ENCODE data around the gene RAB19.

Gene RAB19

DNA sequence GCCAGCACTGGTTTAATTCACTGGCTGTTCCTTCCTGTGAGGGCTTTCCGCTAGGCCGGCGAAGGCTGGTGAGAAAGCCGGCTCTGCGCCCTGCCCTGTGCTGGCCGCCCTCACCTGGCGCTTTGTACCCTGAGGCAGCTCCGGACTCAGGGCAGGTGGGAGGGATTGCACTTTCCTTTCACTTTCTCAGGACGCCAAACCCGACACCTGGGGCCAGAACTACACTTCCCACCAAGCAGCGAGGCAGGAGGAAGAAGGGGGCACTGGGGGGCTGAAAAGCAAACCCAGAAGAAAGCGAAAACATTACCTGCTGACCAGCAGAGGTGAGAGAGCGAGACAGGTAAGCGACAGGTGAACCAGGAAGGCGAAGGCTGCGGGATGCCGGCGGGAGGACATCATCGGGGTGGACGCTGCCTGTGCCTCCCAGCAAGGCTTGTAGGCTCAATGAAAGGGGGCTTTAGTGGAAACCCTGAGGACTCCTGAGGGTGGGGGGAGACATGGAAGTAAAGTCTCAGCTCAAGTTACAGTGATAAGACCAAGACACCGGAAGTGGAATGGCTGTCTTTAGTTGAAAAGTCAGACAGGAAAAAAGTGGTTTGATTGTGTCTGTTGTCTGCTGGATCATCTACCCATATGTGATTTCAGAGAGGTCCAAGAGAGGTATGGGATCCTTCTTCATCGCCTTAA, at the start of gene RAB19:
RAB19 (plus strand) TSS at position 181 of the 687 bp plus-strand sequence. CDS start 3,589 bp downstream, outside the sequence.
- DNase-seq: peak; percentile 50

GRCh38 chr7:140358024-140358411, 45.8 kb upstream of the RAB19 start:
- no peak for DNase-seq

- DNase-seq: no peak
Measured at GRCh38 chr7:140358412-140359051, 45.3 kb upstream of the RAB19 start.

DNA sequence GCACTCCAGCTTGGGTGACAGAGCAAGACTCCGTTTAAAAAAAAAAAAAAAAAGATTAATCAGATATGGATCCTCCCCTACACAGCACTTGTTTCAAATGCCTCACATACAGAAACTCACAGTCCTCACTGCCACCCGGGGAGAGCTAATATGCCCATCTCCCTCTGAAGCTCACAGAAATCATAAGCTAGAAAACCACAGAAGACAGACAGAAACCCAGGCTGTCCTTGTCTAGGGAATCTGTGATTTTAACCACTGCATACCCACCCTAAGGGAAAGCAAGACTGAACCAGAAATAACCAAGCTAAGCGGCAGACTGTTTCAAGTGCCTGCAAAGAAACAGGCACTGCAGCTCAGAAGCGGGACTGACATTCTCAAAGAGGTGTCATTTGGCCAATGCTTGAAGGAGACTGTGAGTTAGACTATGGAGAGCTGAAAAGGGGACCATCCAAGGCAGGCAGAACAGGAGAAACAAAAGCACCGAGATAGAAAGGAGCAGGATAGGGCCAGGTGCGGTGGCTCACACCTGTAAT, 43.1 kb upstream of the RAB19 start:
- DNase-seq: no peak

GRCh38 chr7:140364819-140365218, 39.0 kb upstream of the RAB19 start:
- DNase-seq: no peak

- no peak for DNase-seq
Measured at GRCh38 chr7:140367528-140367927, 36.3 kb upstream of the RAB19 start.

- no peak for DNase-seq
Measured at GRCh38 chr7:140369294-140369693, 34.6 kb upstream of the RAB19 start.

DNA sequence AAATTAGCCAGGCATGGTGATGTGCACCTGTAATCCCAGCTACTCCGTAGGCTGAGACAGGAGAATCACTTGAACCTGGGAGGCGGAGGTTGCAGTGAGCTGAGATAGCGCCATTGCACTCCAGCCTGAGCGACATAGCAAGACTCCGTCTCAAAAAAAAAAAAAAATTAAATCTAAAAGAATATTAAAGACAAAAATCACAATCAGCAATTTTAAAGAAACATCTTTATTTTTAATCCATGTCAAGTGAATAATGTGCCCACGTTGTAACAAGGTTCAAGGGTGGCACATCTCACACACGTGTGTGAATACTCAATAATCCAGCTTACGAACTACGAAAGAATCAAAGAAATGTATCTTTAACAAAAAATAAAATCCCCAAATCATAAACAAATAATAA, 28.5 kb upstream of the RAB19 start:
- DNase-seq: no peak

DNA sequence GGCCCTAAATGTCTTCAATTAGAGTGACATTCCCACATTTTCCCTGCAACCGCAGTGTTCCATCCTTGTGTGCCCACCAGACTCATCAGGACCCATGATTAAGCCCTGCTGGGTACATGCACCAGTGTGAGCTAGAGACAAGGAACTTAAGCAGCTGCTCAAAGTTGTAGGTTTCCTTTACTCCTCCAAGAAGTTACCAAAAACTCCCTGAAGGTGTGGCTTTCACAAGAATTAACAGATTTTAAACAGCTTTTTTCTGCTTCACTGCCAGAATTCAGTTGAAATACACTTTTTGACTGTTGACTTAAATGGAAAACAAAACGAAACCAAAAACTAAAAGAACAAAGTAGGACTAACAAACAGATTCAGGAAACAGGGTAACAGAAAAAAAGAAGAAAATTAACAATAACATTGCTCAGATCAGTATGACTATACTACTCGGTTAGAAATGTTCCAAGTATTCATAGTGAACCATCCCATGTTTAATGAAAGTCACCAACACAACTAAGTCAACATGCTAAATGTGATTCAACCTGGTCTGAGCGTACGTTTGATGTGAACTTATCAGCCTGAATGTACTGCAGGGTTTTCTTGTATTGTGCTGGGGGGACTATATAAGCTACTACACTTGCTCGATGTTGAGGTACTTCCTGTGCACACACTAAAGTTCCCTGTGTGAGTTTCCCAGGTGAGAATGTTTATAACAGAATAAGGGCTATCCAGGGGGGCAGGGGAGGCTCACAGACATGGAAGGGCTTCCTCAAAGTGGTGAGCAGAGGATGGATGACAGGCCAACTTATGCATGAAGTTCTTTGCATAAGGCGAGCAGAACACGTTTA, 27.7 kb upstream of the RAB19 start:
- DNase-seq: no peak

DNA sequence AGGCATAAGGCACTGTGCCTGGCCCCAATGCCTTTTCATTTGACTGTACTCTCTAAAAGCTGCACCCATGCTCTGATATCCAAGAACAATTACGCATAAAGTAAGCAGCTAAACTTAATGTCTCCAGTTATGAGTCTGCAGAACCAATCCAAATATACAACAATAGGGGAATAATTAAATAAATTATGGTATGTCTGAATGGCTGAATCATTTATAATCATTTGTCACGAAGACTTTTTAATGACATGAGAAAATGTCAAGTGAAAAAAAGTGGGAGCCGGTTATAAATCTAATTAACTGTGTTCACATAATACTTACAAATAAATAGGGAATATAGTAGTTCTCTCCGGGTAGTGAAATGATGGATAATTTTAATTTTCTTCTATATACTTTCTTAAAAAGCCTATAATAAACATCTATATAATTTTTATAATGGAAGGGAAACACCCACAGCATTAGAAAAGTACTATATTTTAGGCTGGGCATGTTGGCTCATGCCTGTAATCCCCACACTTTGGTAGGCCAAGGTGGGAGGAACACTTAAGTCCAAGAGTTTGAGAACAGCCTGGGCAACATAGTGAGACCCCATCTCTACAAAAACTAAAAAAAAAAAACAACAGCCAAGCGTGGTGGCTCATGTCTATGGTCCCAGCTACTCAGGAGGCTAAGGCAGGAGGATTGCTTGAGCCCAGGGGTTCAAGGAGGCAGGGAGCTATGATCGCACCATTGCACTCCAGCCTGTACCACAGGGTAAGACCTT, 19.7 kb upstream of the RAB19 start:
- no peak for DNase-seq

DNA sequence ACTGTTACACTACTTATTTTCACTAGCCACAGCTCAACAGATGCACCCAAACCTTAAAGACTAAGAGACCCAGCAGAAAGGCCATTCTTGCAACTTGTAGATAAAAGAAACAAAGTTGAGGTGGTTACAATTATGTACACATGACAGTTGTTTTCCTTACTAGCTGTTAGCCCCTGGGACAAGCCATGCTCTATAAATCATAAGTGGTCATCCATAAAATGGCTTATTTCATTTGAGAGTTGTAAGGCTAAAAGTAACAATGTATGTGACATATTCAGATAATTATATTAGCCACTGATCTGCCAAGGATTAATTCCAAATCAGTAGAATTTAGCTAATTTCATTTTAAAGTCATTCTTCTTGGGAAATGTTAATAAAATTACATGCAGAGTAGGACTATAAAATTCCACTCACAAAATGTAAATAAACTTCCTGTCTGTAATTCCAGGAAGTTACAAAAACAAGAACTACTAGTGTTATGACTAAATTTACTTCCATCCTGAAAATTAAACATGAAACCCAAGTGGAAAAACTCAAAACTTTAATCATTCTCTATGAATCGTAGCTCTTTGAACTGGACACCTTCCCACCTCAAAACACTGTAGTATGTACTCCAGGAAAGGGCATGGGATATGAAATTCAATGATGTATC, 18.8 kb upstream of the RAB19 start:
- DNase-seq: no peak

GRCh38 chr7:140389445-140389844, 14.4 kb upstream of the RAB19 start:
- no peak for DNase-seq

DNA sequence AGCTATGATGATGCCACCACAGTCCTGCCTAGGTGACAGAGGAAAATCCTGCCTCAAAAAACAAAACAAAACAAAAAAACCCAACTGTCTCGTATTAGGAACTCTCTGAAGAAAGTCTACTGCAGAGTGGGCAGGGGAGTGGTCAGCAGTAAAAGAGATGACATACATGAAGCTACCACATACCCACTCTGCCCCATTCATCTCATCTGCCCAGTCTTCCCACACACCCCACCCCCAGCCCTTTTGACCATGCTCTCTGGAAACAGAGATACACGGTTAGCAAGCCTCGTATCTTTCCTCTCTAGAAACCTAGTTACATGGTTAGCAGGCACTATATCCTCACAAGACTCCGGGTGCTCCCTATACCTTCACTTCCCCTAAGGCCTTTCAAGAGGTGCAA, 13.8 kb upstream of the RAB19 start:
- no peak for DNase-seq

- DNase-seq: no peak
Measured at GRCh38 chr7:140390466-140391190, 13.2 kb upstream of the RAB19 start.

DNA sequence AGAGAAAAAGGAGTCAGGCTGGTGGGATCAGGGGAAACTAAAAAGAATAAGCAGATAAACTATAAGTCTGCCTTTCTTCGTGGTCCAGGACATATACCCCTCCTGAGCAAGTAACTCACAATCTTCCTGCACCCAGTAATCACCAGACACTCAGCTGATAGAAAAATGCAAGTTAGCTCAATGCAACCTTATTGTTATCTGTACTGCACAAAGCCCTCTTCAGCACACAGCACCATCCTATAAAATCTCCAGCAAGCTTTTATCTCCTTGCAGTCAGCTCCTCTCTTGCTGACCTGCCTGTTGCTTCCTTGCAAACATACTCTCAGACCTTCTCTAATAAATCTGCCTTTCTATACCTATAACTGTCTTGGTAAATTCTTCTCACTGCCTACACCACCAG, 12.2 kb upstream of the RAB19 start:
- DNase-seq: no peak

DNA sequence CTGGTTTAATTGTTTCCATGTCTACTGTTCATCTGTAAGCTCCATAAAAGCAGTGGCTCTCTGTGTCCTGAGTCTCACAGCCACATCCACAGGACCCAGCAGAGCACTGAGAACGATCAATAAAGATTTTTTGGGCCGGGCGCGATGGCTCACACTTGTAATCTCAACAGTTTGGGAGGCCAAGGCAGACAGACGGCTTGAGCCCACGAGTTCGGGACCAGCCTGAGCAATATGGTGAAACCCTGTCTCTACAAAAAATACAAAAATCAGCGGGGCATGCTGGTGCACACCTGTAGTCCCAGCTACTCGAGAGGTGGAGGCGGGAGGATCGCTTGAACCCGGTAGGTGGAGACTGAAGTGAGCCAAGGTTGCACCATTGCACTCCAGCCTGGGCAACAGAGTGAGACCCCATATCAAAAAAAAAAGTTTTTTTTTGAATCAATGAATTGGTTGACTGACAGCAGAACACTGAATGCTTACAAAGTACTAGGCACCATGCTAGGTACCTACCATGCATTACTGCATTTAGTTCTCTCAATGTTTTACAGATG, 10.0 kb upstream of the RAB19 start:
- DNase-seq: no peak

GRCh38 chr7:140397784-140398750, 5.8 kb upstream of the RAB19 start, which contains the start of gene SLC37A3:
Gene SLC37A3, minus strand, starts transcription at chr7:140398530. Its CDS starts 16,004 bp downstream, at chr7:140382526.
- DNase-seq: peak; percentile 90

DNA sequence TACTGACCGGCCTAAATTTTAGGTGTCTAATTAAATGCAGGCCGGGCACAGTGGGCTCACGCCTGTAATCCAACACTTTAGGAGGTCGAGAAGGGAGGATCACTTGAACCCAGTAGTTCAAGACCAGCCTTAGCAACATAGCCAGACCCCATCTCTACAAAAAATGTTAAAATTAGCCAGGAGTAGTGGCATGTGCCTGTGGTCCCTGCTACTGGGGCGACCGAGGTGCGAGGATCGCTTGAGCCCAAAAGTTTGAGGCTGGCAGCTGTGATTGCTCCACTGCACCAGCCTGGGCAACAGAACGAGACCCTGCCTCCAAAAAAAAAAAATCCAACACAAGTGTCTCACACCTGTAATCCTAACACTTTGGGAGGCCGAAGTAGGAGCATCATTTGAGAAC, 5.0 kb upstream of the RAB19 start:
- no peak for DNase-seq

DNA sequence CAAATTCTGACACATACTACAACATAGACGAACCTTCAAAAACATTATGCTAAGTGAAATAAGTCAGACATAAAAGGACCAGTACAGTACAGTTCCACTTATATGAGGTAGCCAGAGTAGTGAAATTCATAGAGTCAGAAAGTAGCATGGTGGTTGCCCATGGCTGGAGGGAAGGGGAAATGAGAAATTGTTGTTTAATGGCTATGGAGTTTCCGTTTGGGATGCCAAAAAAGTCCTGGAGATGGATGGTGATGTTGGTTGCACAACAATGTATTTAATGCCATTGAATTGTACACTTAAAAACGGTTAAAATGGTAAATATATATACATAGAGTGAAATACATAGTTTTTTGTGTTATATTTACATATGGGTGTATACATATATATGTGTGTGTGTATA, 3.5 kb upstream of the RAB19 start:
- DNase-seq: no peak

All from activated CD8-positive, alpha-beta memory T cell treated with anti-CD3 and anti-CD28 coated beads, Interleukin-2, amount 50 U/mL, for 4 hours (primary cell).